8988T (cell line): ENCODE results near the gene CEP85L.
"Not testable (repeated sequence)": the region's sequence is repeated elsewhere in the genome, so short reads cannot be mapped to it uniquely, and the experiment has no call there.

Source experiments
- DNase-seq: peaks from one replicate; pipeline ENCODE4 v3.0.0; 2011

Gene CEP85L

GRCh38 chr6:118489990-118490389 lies 161.4 kb downstream of the CEP85L start:
- no peak for DNase-seq

- DNase-seq, result no peak
Observed at GRCh38 chr6:118488631-118489030, 162.8 kb downstream of the CEP85L start.

GRCh38 chr6:118485601-118486550 lies 165.5 kb downstream of the CEP85L start:
- no peak for DNase-seq

- no peak for DNase-seq
Observed at GRCh38 chr6:118476551-118476950, 174.8 kb downstream of the CEP85L start.

- no peak for DNase-seq
Observed at GRCh38 chr6:118473266-118473665, 178.1 kb downstream of the CEP85L start.

- DNase-seq, result no peak
Observed at GRCh38 chr6:118469468-118469867, 181.9 kb downstream of the CEP85L start.

GRCh38 chr6:118468682-118469465 lies 182.5 kb downstream of the CEP85L start:
- DNase-seq, result no peak

GRCh38 chr6:118467181-118467580 lies 184.2 kb downstream of the CEP85L start:
- no peak for DNase-seq

- no peak for DNase-seq
Observed at GRCh38 chr6:118464620-118465019, 186.8 kb downstream of the CEP85L start.

- no peak for DNase-seq
Observed at GRCh38 chr6:118460958-118461470, 190.4 kb downstream of the CEP85L start.

- DNase-seq, result no peak
Observed at GRCh38 chr6:118456982-118457381, 194.4 kb downstream of the CEP85L start.

- no peak for DNase-seq
Observed at GRCh38 chr6:118451839-118452238, 199.6 kb downstream of the CEP85L start.

- DNase-seq, result no peak
Observed at GRCh38 chr6:118444796-118445195, 206.6 kb downstream of the CEP85L start.

GRCh38 chr6:118436482-118436881 lies 214.9 kb downstream of the CEP85L start:
- no peak for DNase-seq

GRCh38 chr6:118434147-118434546 lies 217.2 kb downstream of the CEP85L start:
- DNase-seq, result not testable (repeated sequence)

GRCh38 chr6:118421312-118421711 lies 230.1 kb downstream of the CEP85L start:
- DNase-seq, result not testable (repeated sequence)

- no peak for DNase-seq
Observed at GRCh38 chr6:118419448-118420394, 231.7 kb downstream of the CEP85L start.
